GM10847 (cell line): ENCODE results near the gene NLRP6.

Experiments used
- POLR2A ChIP-seq: IDR thresholded peaks from 2 replicates; pipeline ENCODE4 v1.6.1; 2011; ENCODE audit not compliant: insufficient read length; ENCODE audit errors: extremely low read depth

NLRP6 gene

GRCh38 chr11:278001-278951 lies at the start of gene NLRP6:
TSS of gene NLRP6 (plus strand) at chr11:278407. CDS start at chr11:278570, 163 bp downstream.
- TF ChIP-seq POLR2A = no peak

- TF ChIP-seq POLR2A = no peak
Measured at GRCh38 chr11:230431-230830, 47.8 kb upstream of the NLRP6 start.

- no peak for TF ChIP-seq POLR2A
Measured at GRCh38 chr11:232783-233565, 45.2 kb upstream of the NLRP6 start.

GRCh38 chr11:235180-235579 lies 43.0 kb upstream of the NLRP6 start:
- TF ChIP-seq POLR2A = no peak

GRCh38 chr11:235609-235996 lies 42.6 kb upstream of the NLRP6 start:
- no peak for TF ChIP-seq POLR2A

DNA sequence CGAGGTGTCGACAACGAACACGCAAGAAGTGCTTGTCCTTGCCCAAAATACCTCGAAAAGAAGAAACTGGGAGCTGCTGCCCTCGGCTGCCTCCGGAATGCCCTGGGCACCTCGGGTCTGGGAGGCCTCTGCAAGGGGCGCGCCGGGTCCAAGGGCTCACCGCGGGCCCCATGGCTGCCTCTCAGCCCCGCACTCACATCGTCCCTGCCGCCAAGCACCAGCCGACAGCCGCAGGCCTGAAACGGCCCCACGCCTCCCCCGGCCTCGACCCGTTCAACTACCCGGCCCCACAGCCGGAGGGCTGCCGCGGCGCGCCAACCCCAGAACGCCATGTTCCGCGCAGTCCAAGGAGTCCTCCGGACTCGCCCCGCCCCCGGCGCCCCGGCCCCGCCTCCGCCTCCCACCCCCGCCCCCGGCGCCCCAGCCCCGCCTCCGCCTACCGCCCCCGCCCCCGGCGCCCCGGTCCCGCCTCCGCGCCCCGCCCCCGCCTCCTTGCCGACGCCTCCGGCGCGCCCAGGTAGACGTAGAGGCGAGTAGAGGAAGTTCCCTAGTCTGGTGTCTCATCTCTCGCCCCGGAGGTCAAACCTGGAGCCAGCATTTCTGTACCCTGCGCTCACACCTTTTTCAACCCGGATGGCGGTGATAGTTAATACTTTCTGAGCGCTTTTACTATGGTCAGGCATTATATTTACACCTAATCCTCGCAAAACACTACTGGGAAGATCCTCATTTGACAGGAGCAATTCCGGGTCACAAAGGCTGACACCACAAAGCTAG lies 42.0 kb upstream of the NLRP6 start, which contains the start of gene SIRT3:
SIRT3 (minus strand) TSS at position 346 of the 777 bp plus-strand sequence; CDS start at position 332, 14 bp downstream.
- peak; percentile 74 for TF ChIP-seq POLR2A

GRCh38 chr11:236774-237767 lies 41.1 kb upstream of the NLRP6 start, which contains the start of gene PSMD13:
TSS of gene PSMD13 (plus strand) at chr11:236976. CDS start at chr11:237050, 74 bp downstream.
- peak; percentile 66 for TF ChIP-seq POLR2A

- no peak for TF ChIP-seq POLR2A
Measured at GRCh38 chr11:240315-240714, 37.9 kb upstream of the NLRP6 start.

GRCh38 chr11:241634-242033 lies 36.6 kb upstream of the NLRP6 start:
- TF ChIP-seq POLR2A = no peak

- TF ChIP-seq POLR2A = no peak
Measured at GRCh38 chr11:244376-244775, 33.8 kb upstream of the NLRP6 start.

DNA sequence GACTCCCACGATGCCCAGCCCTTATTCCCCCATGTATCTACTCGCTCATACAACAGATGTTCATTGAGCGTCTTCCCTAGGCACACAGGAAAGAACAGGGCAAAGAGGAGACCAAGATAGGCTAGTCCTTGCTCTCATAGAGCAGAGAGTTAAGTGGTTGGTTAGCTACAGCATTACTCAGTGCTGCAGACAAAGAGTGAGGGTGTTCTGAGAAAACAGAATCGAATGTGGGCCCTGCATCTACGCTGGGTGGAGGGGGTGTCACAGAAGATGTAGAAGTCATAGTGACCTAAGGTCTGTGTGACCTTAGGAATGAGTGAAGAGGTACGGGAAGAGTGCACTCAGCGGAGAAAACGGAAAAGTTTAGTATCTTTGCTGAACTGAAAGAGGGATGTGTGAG lies 29.1 kb upstream of the NLRP6 start:
- no peak for TF ChIP-seq POLR2A

DNA sequence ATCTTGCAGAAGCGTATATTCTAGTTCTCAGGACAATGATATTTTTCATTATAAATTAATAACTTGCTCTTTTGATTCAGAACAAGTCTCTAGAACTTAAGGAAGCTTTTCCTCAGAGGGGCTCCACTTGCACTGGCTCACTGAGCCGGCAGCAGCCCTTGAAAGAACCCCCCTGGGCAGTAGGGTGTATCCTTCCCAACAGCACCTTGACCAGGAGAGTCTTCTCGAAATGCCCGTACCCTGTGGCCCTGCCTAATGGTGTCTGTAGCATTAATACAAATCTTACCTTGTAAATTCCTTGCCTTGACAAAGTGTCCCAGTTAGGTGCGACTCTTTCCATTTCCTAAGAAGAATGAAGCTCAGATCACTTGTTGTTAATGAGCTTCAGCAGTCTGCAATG lies 27.9 kb upstream of the NLRP6 start:
- TF ChIP-seq POLR2A = no peak

DNA sequence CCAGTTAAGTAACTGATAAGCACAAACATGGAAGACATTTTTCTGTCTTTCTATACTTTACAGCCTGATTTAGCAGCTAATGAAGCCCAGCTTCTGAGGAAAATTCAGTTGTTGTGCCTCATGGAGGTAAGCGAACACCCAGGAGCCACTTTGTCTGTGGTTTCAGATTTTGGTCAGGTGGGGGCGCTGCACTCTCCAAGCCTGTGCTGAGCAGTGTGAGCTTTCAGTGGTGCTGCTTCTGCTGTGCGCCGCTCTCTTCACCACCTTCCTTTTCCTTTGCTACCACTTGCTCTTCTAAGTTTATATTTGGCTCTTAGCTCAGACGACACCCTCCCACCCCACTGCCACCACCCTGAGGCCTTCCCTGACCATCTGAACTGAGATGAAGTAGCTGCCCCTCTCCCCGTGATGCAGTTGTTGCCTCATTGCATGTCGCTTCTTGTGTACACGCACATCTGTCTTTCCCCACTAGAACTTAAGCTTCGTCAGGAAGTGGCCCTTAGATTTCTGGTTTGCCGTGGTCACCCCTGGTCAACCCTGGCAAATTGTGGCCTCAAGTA lies 27.4 kb upstream of the NLRP6 start:
- no peak for TF ChIP-seq POLR2A
